ENCODE results near the gene TNIK.

Gene TNIK

GRCh38 chr3:171038342-171038741, 421.9 kb downstream of the TNIK start:
- DNase-seq (ENCODE audit: low read depth), result no peak

- DNase-seq (ENCODE audit: low read depth), result no peak
Observed at GRCh38 chr3:171028779-171029232, 431.4 kb downstream of the TNIK start.

GRCh38 chr3:171028025-171028778, 432.0 kb downstream of the TNIK start:
- DNase-seq (ENCODE audit: low read depth), result no peak

- DNase-seq (ENCODE audit: low read depth), result no peak
Observed at GRCh38 chr3:171026597-171027293, 433.5 kb downstream of the TNIK start, which contains the start of gene SLC2A2. Gene SLC2A2 (minus strand): TSS chr3:171026720. CDS start chr3:171026670, 50 bp downstream.

GRCh38 chr3:171023566-171023965, 436.6 kb downstream of the TNIK start:
- no peak for DNase-seq (ENCODE audit: low read depth)

- DNase-seq (ENCODE audit: low read depth), result no peak
Observed at GRCh38 chr3:171021377-171021776, 438.8 kb downstream of the TNIK start.

- no peak for DNase-seq (ENCODE audit: low read depth)
Observed at GRCh38 chr3:171018156-171018935, 441.9 kb downstream of the TNIK start.

GRCh38 chr3:171013822-171014748, 446.1 kb downstream of the TNIK start:
- DNase-seq (ENCODE audit: low read depth), result no peak

- no peak for DNase-seq (ENCODE audit: low read depth)
Observed at GRCh38 chr3:171011873-171012336, 448.3 kb downstream of the TNIK start.

Data from stimulated activated CD8-positive, alpha-beta memory T cell treated with anti-CD3 and anti-CD28 coated beads, Interleukin-15, amount 100 ng/mL, for 1 hour (primary cell).